ENCODE results near the gene GRM7.

DNA sequence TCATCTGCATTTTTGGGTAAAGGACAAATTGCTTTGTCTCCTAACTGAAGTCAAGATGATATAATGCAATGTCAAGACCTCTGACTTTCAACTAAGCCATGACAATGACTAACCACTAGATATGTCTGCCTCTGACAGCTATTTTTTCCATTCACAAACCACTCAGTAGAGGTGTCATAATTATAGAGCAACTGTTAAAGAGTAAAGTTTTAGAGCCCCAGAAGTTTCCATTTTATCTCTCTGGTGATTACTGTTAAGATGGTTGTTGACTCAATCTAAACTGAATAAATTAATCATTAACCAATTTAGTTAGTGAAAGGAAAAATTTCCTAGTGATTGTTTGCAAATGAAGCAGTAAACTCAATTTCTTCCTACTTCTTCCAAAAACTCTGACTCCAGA is 779.9 kb downstream of the GRM7 start:
- TF ChIP-seq, protein P1, sequence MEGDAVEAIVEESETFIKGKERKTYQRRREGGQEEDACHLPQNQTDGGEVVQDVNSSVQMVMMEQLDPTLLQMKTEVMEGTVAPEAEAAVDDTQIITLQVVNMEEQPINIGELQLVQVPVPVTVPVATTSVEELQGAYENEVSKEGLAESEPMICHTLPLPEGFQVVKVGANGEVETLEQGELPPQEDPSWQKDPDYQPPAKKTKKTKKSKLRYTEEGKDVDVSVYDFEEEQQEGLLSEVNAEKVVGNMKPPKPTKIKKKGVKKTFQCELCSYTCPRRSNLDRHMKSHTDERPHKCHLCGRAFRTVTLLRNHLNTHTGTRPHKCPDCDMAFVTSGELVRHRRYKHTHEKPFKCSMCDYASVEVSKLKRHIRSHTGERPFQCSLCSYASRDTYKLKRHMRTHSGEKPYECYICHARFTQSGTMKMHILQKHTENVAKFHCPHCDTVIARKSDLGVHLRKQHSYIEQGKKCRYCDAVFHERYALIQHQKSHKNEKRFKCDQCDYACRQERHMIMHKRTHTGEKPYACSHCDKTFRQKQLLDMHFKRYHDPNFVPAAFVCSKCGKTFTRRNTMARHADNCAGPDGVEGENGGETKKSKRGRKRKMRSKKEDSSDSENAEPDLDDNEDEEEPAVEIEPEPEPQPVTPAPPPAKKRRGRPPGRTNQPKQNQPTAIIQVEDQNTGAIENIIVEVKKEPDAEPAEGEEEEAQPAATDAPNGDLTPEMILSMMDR (IDR thresholded peaks at IDR 0.05; ENCODE audit: insufficient read depth, low read length) = no peak
- TF ChIP-seq POLR2AphosphoS5 (IDR thresholded peaks at IDR 0.05; ENCODE audit: low read depth) = no peak
- no peak for TF ChIP-seq GABPA (IDR thresholded peaks at IDR 0.05; ENCODE audit: low read depth)
- TF ChIP-seq, protein P2, sequence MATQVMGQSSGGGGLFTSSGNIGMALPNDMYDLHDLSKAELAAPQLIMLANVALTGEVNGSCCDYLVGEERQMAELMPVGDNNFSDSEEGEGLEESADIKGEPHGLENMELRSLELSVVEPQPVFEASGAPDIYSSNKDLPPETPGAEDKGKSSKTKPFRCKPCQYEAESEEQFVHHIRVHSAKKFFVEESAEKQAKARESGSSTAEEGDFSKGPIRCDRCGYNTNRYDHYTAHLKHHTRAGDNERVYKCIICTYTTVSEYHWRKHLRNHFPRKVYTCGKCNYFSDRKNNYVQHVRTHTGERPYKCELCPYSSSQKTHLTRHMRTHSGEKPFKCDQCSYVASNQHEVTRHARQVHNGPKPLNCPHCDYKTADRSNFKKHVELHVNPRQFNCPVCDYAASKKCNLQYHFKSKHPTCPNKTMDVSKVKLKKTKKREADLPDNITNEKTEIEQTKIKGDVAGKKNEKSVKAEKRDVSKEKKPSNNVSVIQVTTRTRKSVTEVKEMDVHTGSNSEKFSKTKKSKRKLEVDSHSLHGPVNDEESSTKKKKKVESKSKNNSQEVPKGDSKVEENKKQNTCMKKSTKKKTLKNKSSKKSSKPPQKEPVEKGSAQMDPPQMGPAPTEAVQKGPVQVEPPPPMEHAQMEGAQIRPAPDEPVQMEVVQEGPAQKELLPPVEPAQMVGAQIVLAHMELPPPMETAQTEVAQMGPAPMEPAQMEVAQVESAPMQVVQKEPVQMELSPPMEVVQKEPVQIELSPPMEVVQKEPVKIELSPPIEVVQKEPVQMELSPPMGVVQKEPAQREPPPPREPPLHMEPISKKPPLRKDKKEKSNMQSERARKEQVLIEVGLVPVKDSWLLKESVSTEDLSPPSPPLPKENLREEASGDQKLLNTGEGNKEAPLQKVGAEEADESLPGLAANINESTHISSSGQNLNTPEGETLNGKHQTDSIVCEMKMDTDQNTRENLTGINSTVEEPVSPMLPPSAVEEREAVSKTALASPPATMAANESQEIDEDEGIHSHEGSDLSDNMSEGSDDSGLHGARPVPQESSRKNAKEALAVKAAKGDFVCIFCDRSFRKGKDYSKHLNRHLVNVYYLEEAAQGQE (IDR thresholded peaks at IDR 0.05; ENCODE audit: insufficient replicate concordance, low read depth) = no peak
- TF ChIP-seq SPI1 (IDR thresholded peaks at IDR 0.05; ENCODE audit: borderline replicate concordance, low read depth) = no peak

Measured in HL-60 (cell line).